ENCODE data around the gene REM2. TPM values are rescaled to one million over a fixed set of nuclear protein-coding genes. Genes with fewer than 3 reads are reported as not detected.
"Not testable (repeated sequence)": the region's sequence is repeated elsewhere in the genome, so short reads cannot be mapped to it uniquely, and the experiment has no call there.

REM2 gene
- total and polyA plus RNA-seq, 4 donors = 0.88 to 0.98 (median 0.92) TPM; not detected in 1

DNA sequence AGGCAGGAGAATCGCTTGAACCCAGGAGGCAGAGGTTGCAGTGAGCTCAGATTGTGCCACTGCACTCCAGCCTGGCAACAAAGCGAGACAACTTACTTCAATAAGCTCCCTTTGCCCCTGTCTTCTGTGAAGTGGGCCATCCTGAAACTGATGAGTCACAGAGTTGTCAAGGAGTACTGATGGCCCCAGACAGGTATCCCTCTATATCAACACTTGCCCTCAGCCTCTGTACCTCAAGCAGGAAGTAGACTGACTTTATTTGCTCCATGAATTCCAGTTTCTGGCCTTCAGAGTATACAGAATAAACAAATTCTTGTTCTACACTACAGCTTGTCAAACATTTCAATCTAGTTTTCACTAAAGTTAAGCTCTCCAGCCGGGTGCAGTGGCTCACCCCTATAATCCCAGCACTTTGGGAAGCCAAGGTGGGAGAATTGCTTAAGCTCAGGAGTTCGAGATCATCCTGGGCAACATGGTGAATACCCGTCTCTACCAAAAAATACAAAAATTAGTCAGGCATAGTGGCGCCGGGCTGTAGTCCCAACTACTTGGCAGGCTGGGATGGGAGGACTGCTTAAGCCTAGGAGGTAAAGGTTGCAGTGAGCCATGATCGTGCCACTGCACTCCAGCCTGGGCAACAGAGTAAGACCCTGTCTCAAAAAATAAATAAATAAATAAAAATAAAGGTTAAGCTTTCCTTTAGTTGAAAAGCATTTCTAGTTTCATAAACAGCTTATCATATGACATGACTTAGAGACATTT, 27.9 kb upstream of the REM2 start:
- Histone ChIP-seq H3K9ac (ENCODE audit: insufficient read depth in 1 of 2, low read length in 2 of 2) (no peak overlapping the region), H3K36me3 (ENCODE audit: control insufficient read depth in 4 of 4, insufficient read depth in 4 of 4, low read length in 4 of 4) (no peaks in the 10 kb centered on the region), H3K4me3 (no peak overlapping the region), H3K4me1 (ENCODE audit: control insufficient read depth in 5 of 5, insufficient read depth in 5 of 5, low read length in 5 of 5) (peaks cover 5 to 27% (median 16%) of the 10 kb centered on the region in 5 donors), H3K9me3 (ENCODE audit: control insufficient read depth in 4 of 4, insufficient read depth in 3 of 4, low read length in 3 of 4) (peaks cover 0 to 3% (median 0%) of the 10 kb centered on the region in 4 donors), H3K27me3 (ENCODE audit: control insufficient read depth in 3 of 3, insufficient read depth in 3 of 3, low read length in 2 of 3) (no peaks in the 10 kb centered on the region), H3K27ac (ENCODE audit: low read depth in 1 of 2, low read length in 1 of 2) (no peak overlapping the region)
- TF ChIP-seq, protein P1, sequence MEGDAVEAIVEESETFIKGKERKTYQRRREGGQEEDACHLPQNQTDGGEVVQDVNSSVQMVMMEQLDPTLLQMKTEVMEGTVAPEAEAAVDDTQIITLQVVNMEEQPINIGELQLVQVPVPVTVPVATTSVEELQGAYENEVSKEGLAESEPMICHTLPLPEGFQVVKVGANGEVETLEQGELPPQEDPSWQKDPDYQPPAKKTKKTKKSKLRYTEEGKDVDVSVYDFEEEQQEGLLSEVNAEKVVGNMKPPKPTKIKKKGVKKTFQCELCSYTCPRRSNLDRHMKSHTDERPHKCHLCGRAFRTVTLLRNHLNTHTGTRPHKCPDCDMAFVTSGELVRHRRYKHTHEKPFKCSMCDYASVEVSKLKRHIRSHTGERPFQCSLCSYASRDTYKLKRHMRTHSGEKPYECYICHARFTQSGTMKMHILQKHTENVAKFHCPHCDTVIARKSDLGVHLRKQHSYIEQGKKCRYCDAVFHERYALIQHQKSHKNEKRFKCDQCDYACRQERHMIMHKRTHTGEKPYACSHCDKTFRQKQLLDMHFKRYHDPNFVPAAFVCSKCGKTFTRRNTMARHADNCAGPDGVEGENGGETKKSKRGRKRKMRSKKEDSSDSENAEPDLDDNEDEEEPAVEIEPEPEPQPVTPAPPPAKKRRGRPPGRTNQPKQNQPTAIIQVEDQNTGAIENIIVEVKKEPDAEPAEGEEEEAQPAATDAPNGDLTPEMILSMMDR (IDR thresholded peaks at IDR 0.05; ENCODE audit: control extremely low read depth, extremely low read depth) = no peak
- 87 to 92% methylated on average over 8 of the region's 8 CpGs for WGBS, 2 donors
- no peak for DNase-seq
- ATAC-seq (ENCODE audit: insufficient read depth, low FRiP score) = no peak

GRCh38 chr14:22856428-22856827, 26.6 kb upstream of the REM2 start:
- no peak overlapping the region for H3K27ac ChIP-seq (ENCODE audit: low read depth in 1 of 2, low read length in 1 of 2)
- peaks cover 0 to 3% (median 0%) of the 10 kb centered on the region in 4 donors for H3K9me3 ChIP-seq (ENCODE audit: control insufficient read depth in 4 of 4, insufficient read depth in 3 of 4, low read length in 3 of 4)
- H3K9ac ChIP-seq (ENCODE audit: insufficient read depth in 1 of 2, low read length in 2 of 2) = no peak overlapping the region
- TF ChIP-seq, protein P1 (IDR thresholded peaks at IDR 0.05; ENCODE audit: control extremely low read depth, extremely low read depth) = no peak
- H3K4me3 ChIP-seq = no peak overlapping the region
- H3K4me1 ChIP-seq (ENCODE audit: control insufficient read depth in 5 of 5, insufficient read depth in 5 of 5, low read length in 5 of 5) = peaks cover 2 to 15% (median 7%) of the 10 kb centered on the region in 5 donors
- DNase-seq = no peak
- no peaks in the 10 kb centered on the region for H3K36me3 ChIP-seq (ENCODE audit: control insufficient read depth in 4 of 4, insufficient read depth in 4 of 4, low read length in 4 of 4)
- 88 to 90% methylated on average over 5 of the region's 5 CpGs for WGBS, 2 donors
- no peak for ATAC-seq (ENCODE audit: insufficient read depth, low FRiP score)
- no peaks in the 10 kb centered on the region for H3K27me3 ChIP-seq (ENCODE audit: control insufficient read depth in 3 of 3, insufficient read depth in 3 of 3, low read length in 2 of 3)

DNA sequence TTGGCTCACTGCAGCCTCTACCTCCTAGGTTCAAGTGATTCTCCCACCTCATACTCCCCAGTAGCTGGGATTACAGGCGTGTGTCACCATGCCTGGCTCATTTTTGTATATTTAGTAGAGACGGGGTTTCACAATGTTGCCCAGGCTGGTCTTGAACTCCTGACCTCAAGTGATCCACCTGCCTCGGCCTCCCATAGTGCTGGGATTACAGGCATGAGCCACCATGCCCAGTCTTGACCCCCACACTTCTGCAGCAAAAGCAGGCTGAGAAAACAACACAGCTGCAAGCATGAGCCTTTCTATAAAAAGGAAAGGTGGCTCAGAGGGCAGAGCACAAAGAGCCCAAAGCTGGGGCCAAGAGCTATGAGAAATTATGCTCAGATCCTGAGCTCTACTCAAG, 22.6 kb upstream of the REM2 start:
- WGBS, 2 donors = 59 to 93% methylated on average over 3 of the region's 3 CpGs

DNA sequence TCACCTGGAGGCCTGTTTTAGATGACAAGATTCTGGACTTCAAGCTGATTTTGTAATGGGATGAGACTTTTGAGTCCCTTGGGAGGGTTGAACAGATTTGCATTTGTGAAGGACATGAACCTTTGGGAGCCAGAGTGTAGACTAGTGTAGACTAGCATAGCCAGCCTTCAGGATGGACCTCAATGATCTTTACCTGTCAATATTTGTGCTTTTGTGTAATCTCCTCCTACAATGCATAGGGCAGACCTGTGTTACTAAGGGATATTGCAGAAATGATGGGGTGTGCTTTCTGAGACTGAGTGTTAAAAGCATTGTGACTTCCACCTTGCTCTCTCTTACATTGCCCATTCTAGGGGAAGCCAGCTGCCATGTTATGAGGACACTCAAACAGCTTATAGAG, 21.4 kb upstream of the REM2 start:
- no peak overlapping the region for H3K9ac ChIP-seq (ENCODE audit: insufficient read depth in 1 of 2, low read length in 2 of 2)
- H3K36me3 ChIP-seq (ENCODE audit: control insufficient read depth in 4 of 4, insufficient read depth in 4 of 4, low read length in 4 of 4) = no peaks in the 10 kb centered on the region
- H3K27me3 ChIP-seq (ENCODE audit: control insufficient read depth in 3 of 3, insufficient read depth in 3 of 3, low read length in 2 of 3) = no peaks in the 10 kb centered on the region
- H3K4me1 ChIP-seq (ENCODE audit: control insufficient read depth in 5 of 5, insufficient read depth in 5 of 5, low read length in 5 of 5) = peaks cover 0 to 2% (median 0%) of the 10 kb centered on the region in 5 donors
- DNase-seq (no peak), ATAC-seq (ENCODE audit: insufficient read depth, low FRiP score) (no peak)
- H3K27ac ChIP-seq (ENCODE audit: low read depth in 1 of 2, low read length in 1 of 2) = no peak overlapping the region
- peaks cover 0 to 3% (median 0%) of the 10 kb centered on the region in 4 donors for H3K9me3 ChIP-seq (ENCODE audit: control insufficient read depth in 4 of 4, insufficient read depth in 3 of 4, low read length in 3 of 4)
- H3K4me3 ChIP-seq = no peak overlapping the region
- TF ChIP-seq, protein P1 (IDR thresholded peaks at IDR 0.05; ENCODE audit: control extremely low read depth, extremely low read depth) = no peak

More for the DNA sequence above, 22.6 kb upstream of the REM2 start:
- not testable (repeated sequence) for H3K4me1 ChIP-seq (ENCODE audit: control insufficient read depth in 5 of 5, insufficient read depth in 5 of 5, low read length in 5 of 5); ATAC-seq (ENCODE audit: insufficient read depth, low FRiP score); DNase-seq; H3K27ac ChIP-seq (ENCODE audit: low read depth in 1 of 2, low read length in 1 of 2); H3K36me3 ChIP-seq (ENCODE audit: control insufficient read depth in 4 of 4, insufficient read depth in 4 of 4, low read length in 4 of 4); H3K27me3 ChIP-seq (ENCODE audit: control insufficient read depth in 3 of 3, insufficient read depth in 3 of 3, low read length in 2 of 3); H3K4me3 ChIP-seq; H3K9ac ChIP-seq (ENCODE audit: insufficient read depth in 1 of 2, low read length in 2 of 2); H3K9me3 ChIP-seq (ENCODE audit: control insufficient read depth in 4 of 4, insufficient read depth in 3 of 4, low read length in 3 of 4)

Data from lung (tissue), 12 donors.